Astrocyte (in vitro differentiated cells and primary cell): Measurements from ENCODE around the gene MPND. TPM values are rescaled to one million over a fixed set of nuclear protein-coding genes. Genes with fewer than 3 reads are reported as not detected.

Experiments used
- DNase-seq: peaks from one replicate; pipeline ENCODE4 v3.0.0-alpha.2; 2010; ENCODE audit warnings: low read depth
- FAIRE-seq: peaks from 2 replicates; lab custom pipeline; 2011; peaks lifted over from hg19 to GRCh38; lab: Jason Lieb, UNC
- H2AFZ ChIP-seq: 2 replicates; pipeline ENCODE4 v1.6.0; 2012; ENCODE audit warnings: low read depth, low read length, inconsistent platforms
- H3K27ac ChIP-seq: 2 replicates; pipeline ENCODE4 v1.5.1; 2011; ENCODE audit warnings: low read depth, low read length, inconsistent platforms
- H3K27me3 ChIP-seq: 2 replicates; pipeline ENCODE4 v1.6.0; 2011; ENCODE audit warnings: low read length, inconsistent platforms; ENCODE audit not compliant: insufficient read depth
- H3K36me3 ChIP-seq: 2 replicates; pipeline ENCODE4 v1.5.1; 2011; ENCODE audit warnings: low read length, inconsistent platforms; ENCODE audit not compliant: insufficient read depth
- H3K4me1 ChIP-seq: 2 replicates; pipeline ENCODE4 v1.5.1; 2011; ENCODE audit warnings: low read length, inconsistent platforms; ENCODE audit not compliant: insufficient read depth
- H3K4me2 ChIP-seq: 2 replicates; pipeline ENCODE4 v1.6.0; 2012; ENCODE audit warnings: low read length, inconsistent platforms
- H3K4me3 ChIP-seq: 2 replicates; pipeline ENCODE4 v1.5.1; 2011; ENCODE audit warnings: low read depth, mild to moderate bottlenecking, low read length, inconsistent platforms; ENCODE audit not compliant: insufficient read depth
- H3K79me2 ChIP-seq: 2 replicates; pipeline ENCODE4 v1.6.0; 2012; ENCODE audit warnings: mild to moderate bottlenecking, low read length, inconsistent platforms; ENCODE audit not compliant: insufficient read depth
- H3K9ac ChIP-seq: 2 replicates; pipeline ENCODE4 v1.6.0; 2012; ENCODE audit warnings: mild to moderate bottlenecking, low read length, inconsistent platforms
- H3K9me3 ChIP-seq: 2 replicates; pipeline ENCODE4 v1.5.1; 2012; ENCODE audit warnings: low read depth, mild to moderate bottlenecking, low read length, inconsistent platforms; ENCODE audit not compliant: insufficient read depth
- H4K20me1 ChIP-seq: 2 replicates; pipeline ENCODE4 v1.6.0; 2012; ENCODE audit warnings: low read length, inconsistent platforms; ENCODE audit not compliant: insufficient read depth
- H3K27ac Mint-ChIP-seq: one replicate; pipeline ENCODE4 v1.8.0; 2021; ENCODE audit warnings: mild to moderate bottlenecking, mixed read lengths; ENCODE audit not compliant: unreplicated experiment
- H3K27me3 Mint-ChIP-seq: one replicate; pipeline ENCODE4 v1.8.0; 2021; ENCODE audit warnings: low read depth, mixed read lengths; ENCODE audit not compliant: unreplicated experiment
- H3K36me3 Mint-ChIP-seq: one replicate; pipeline ENCODE4 v1.8.0; 2021; ENCODE audit warnings: low read depth, mixed read lengths; ENCODE audit not compliant: unreplicated experiment
- H3K4me1 Mint-ChIP-seq: one replicate; pipeline ENCODE4 v1.8.0; 2021; ENCODE audit warnings: low read depth, mixed read lengths; ENCODE audit not compliant: unreplicated experiment
- H3K4me3 Mint-ChIP-seq: one replicate; pipeline ENCODE4 v1.8.0; 2021; ENCODE audit warnings: mild to moderate bottlenecking, moderate library complexity, mixed read lengths; ENCODE audit not compliant: unreplicated experiment
- H3K9me3 Mint-ChIP-seq: one replicate; pipeline ENCODE4 v1.8.0; 2021; ENCODE audit warnings: mild to moderate bottlenecking, mixed read lengths; ENCODE audit not compliant: unreplicated experiment
- CTCF ChIP-seq: IDR thresholded peaks from 2 replicates; pipeline ENCODE4 v1.5.1; 2011; ENCODE audit warnings: low read depth, mild to moderate bottlenecking, inconsistent platforms, low read length, moderate library complexity; ENCODE audit not compliant: insufficient read depth
- EZH2 ChIP-seq: IDR thresholded peaks from 2 replicates; pipeline ENCODE4 v1.6.1; 2012; ENCODE audit warnings: mild to moderate bottlenecking, low read length, inconsistent platforms; ENCODE audit not compliant: insufficient read depth
- total RNA-seq: library from RNA; stranded (reverse); gene quantifications from 2 replicates; pipeline ENCODE4 v1.2.1, GENCODE V29; 2021

MPND gene
- total RNA-seq, 1 donor from 2014 or later = 14.7 TPM

- no peak for TF ChIP-seq EZH2
- no peak for TF ChIP-seq CTCF
- no peaks in the 10 kb centered on the region for H3K27me3 Mint-ChIP-seq
- Histone ChIP-seq H3K9me3 (no peaks in the 10 kb centered on the region), H4K20me1 (peaks cover 98% of the 10 kb centered on the region), H3K4me3 (no peak overlapping the region), H3K79me2 (peaks cover 99% of the 10 kb centered on the region), H3K4me2 (no peak overlapping the region), H3K27me3 (no peaks in the 10 kb centered on the region), H3K9ac (no peak overlapping the region), H3K36me3 (no peaks in the 10 kb centered on the region), H3K4me1 (peaks cover 65% of the 10 kb centered on the region), H3K27ac (no peak overlapping the region), H2AFZ (no peak overlapping the region)
- H3K36me3 Mint-ChIP-seq = peaks cover 11% of the 10 kb centered on the region
- no peak overlapping the region for H3K4me3 Mint-ChIP-seq
- no peak for FAIRE-seq
- no peak for DNase-seq
- H3K9me3 Mint-ChIP-seq = no peaks in the 10 kb centered on the region
- H3K4me1 Mint-ChIP-seq = peaks cover 42% of the 10 kb centered on the region
- no peak overlapping the region for H3K27ac Mint-ChIP-seq
These were observed 29.0 kb downstream of the MPND start for GRCh38 chr19:4372165-4373012.

GRCh38 chr19:4373013-4373367, 29.6 kb downstream of the MPND start:
- Mint-ChIP-seq H3K9me3 (no peaks in the 10 kb centered on the region), H3K4me3 (no peak overlapping the region), H3K27ac (no peak overlapping the region), H3K36me3 (peaks cover 13% of the 10 kb centered on the region), H3K4me1 (peaks cover 42% of the 10 kb centered on the region), H3K27me3 (no peaks in the 10 kb centered on the region)
- no peak overlapping the region for H3K9ac ChIP-seq
- H3K9me3 ChIP-seq = no peaks in the 10 kb centered on the region
- no peak overlapping the region for H2AFZ ChIP-seq
- no peak overlapping the region for H3K4me2 ChIP-seq
- H3K4me1 ChIP-seq = peaks cover 67% of the 10 kb centered on the region
- no peak overlapping the region for H3K4me3 ChIP-seq
- peaks cover 99% of the 10 kb centered on the region for H3K79me2 ChIP-seq
- H3K36me3 ChIP-seq = no peaks in the 10 kb centered on the region
- FAIRE-seq (no peak), DNase-seq (no peak)
- peaks cover 98% of the 10 kb centered on the region for H4K20me1 ChIP-seq
- no peak overlapping the region for H3K27ac ChIP-seq
- no peaks in the 10 kb centered on the region for H3K27me3 ChIP-seq
- no peak for TF ChIP-seq EZH2
- no peak for TF ChIP-seq CTCF
